ENCODE measurements around the gene ECE1. TPM values are rescaled to one million over a fixed set of nuclear protein-coding genes. Genes with fewer than 3 reads are reported as not detected.

Gene ECE1
- total and polyA plus RNA-seq, 10 of the 15 experiments (the other 5 are each of a cell fraction or from before 2014, with no cell fraction given), result 0.97 to 81.0 (median 37.0) TPM

- ATAC-seq, result no peak
- 74% methylated on average over 7 of the region's 7 CpGs for WGBS (ENCODE audit: insufficient coverage, insufficient replicate concordance, low lambda C conversion rate, missing lambda C conversion rate)
- Histone ChIP-seq H4K20me1 (ENCODE audit: control insufficient read depth, insufficient read depth) (peaks cover 4% of the 10 kb centered on the region), H3K4me3 (no peak overlapping the region), H3K4me2 (ENCODE audit: control insufficient read depth, insufficient read depth) (no peak overlapping the region), H3K36me3 (ENCODE audit: control insufficient read depth in 2 of 2, insufficient read depth in 2 of 2, low read length in 1 of 2) (peaks cover 0 to 2% of the 10 kb centered on the region in 2 experiments; a peak in 1 of 4 replicates), H3K4me1 (ENCODE audit: control insufficient read depth, insufficient read depth, low read length) (no peaks in the 10 kb centered on the region; the same call in 1 of the 2 replicates), H2AFZ (ENCODE audit: control insufficient read depth, low read depth, low read length) (no peak overlapping the region), H3K9me3 (replicated peaks; ENCODE audit: control insufficient read depth, insufficient read depth, low read length) (no peaks in the 10 kb centered on the region; the same call in 2 of the 3 replicates), H3K27me3 (replicated peaks in 1 of 2; ENCODE audit: control insufficient read depth in 2 of 2, insufficient read depth in 2 of 2, low read length in 1 of 2) (no peaks in the 10 kb centered on the region), H3K79me2 (ENCODE audit: control insufficient read depth, insufficient read depth, low read length) (no peaks in the 10 kb centered on the region), H3K27ac (ENCODE audit: control insufficient read depth, insufficient read depth) (no peak overlapping the region), H3K9ac (ENCODE audit: control insufficient read depth, insufficient read depth, low read length) (no peak overlapping the region)
- no peak for FAIRE-seq
- ChIA-PET POLR2A (no interaction called here), RAD21 (ENCODE audit: unreplicated experiment) (no interaction called here), CTCF (interaction anchor here (1.8 to 1.9 kb wide), 2 partner anchors 37 to 52 kb away, joined by 5 to 6 read pairs; no protein-coding TSS in a partner anchor), SMC1A (ENCODE audit: uncharacterized antibody, unreplicated experiment) (interaction anchor here (1.5 kb wide), 2 partner anchors 35 to 37 kb away, joined by 3 to 4 read pairs; no protein-coding TSS in a partner anchor)
- DNase-seq (ENCODE audit: low read depth, low spot score), result no peak
- no TSS peak for BruUV-seq (replicated peaks)
- in situ Hi-C loops (cut with MboI), result no loop called here
- no peak for TF ChIP-seq PKNOX1 (IDR thresholded peaks at IDR 0.05)
- TF ChIP-seq JUND (IDR thresholded peaks at IDR 0.05; ENCODE audit: low read depth, low read length), result no peak
- TF ChIP-seq TAF1 (IDR thresholded peaks at IDR 0.05; ENCODE audit: borderline replicate concordance, low read depth, low read length), result no peak
- TF ChIP-seq HCFC1 (IDR thresholded peaks at IDR 0.05; ENCODE audit: low read length), result no peak
- TF ChIP-seq ZBTB4 (CRISPR knock-in tag; IDR thresholded peaks at IDR 0.05), result no peak
- TF ChIP-seq PML (IDR thresholded peaks at IDR 0.05; ENCODE audit: low read length), result no peak
- no peak for TF ChIP-seq BACH1 (IDR thresholded peaks at IDR 0.05; ENCODE audit: borderline replicate concordance)
- no peak for TF ChIP-seq NBN (IDR thresholded peaks at IDR 0.05)
- TF ChIP-seq CBX5 (IDR thresholded peaks at IDR 0.05; ENCODE audit: low read depth), result no peak
- no peak for TF ChIP-seq PAX5 (IDR thresholded peaks at IDR 0.05; ENCODE audit: borderline replicate concordance, low read depth, low read length)
- TF ChIP-seq CHD2 (IDR thresholded peaks at IDR 0.05; ENCODE audit: borderline replicate concordance, low read depth, low read length), result no peak
- no peak for TF ChIP-seq SKIL (IDR thresholded peaks at IDR 0.05; ENCODE audit: low read depth, poor library complexity, severe bottlenecking)
- no peak for TF ChIP-seq FOXK2 (IDR thresholded peaks at IDR 0.05)
- no peak for TF ChIP-seq ESRRA (IDR thresholded peaks at IDR 0.05; ENCODE audit: low read length)
- no peak for TF ChIP-seq SMAD1 (IDR thresholded peaks at IDR 0.05; ENCODE audit: low read depth, partially characterized antibody)
- TF ChIP-seq BHLHE40 (IDR thresholded peaks at IDR 0.05; ENCODE audit: borderline replicate concordance in 1 of 2, low read depth in 2 of 2, low read length in 1 of 2), result no peak
- no peak for TF ChIP-seq TCF3 (IDR thresholded peaks at IDR 0.05; ENCODE audit: borderline replicate concordance, insufficient read depth, low read depth, low read length)
- no peak for TF ChIP-seq SUZ12 (IDR thresholded peaks at IDR 0.05; ENCODE audit: unreplicated experiment)
- no peak for TF ChIP-seq CREB1 (IDR thresholded peaks at IDR 0.05; ENCODE audit: low read depth)
- intact Hi-C loops (cut with micrococcal nuclease; ENCODE audit: unreplicated experiment), result no loop called here
These were observed 16.9 kb upstream of the ECE1 start for GRCh38 chr1:21307210-21307609.

Data from GM12878 (cell line).